ENCODE results near the gene CRACR2B.

The CRACR2B gene

GRCh38 chr11:854601-855329 is 27.0 kb downstream of the CRACR2B start:
- DNase-seq (ENCODE audit: low read depth) = no peak

DNA sequence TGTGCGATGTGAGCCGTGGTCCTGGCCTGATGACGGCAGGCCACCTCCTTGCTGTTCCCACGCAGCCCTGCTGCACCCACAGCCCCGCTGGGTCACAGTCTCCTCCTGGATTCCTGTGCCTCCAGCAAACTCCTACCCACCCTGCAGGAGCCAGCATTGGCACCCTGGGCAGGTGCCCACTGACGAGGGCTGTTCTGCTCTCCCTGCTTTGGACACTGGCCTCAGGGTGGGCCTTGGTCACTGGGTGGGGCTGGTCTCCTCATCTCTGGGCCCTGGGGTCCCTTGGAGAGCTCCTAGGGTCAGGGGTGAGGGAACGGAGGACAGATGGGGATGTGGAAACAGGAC is 27.6 kb downstream of the CRACR2B start:
- no peak for DNase-seq (ENCODE audit: low read depth)

- DNase-seq (ENCODE audit: low read depth) = no peak
These were observed 28.1 kb downstream of the CRACR2B start for GRCh38 chr11:855796-856195.

- no peak for DNase-seq (ENCODE audit: low read depth)
These were observed 28.7 kb downstream of the CRACR2B start for GRCh38 chr11:856397-856796.

- DNase-seq (ENCODE audit: low read depth) = no peak
These were observed 30.5 kb downstream of the CRACR2B start for GRCh38 chr11:858053-858761.

GRCh38 chr11:858762-859339 is 31.1 kb downstream of the CRACR2B start:
- DNase-seq (ENCODE audit: low read depth) = no peak

- peak; percentile 54 for DNase-seq (ENCODE audit: low read depth)
These were observed 31.8 kb downstream of the CRACR2B start for GRCh38 chr11:859394-860131.

DNA sequence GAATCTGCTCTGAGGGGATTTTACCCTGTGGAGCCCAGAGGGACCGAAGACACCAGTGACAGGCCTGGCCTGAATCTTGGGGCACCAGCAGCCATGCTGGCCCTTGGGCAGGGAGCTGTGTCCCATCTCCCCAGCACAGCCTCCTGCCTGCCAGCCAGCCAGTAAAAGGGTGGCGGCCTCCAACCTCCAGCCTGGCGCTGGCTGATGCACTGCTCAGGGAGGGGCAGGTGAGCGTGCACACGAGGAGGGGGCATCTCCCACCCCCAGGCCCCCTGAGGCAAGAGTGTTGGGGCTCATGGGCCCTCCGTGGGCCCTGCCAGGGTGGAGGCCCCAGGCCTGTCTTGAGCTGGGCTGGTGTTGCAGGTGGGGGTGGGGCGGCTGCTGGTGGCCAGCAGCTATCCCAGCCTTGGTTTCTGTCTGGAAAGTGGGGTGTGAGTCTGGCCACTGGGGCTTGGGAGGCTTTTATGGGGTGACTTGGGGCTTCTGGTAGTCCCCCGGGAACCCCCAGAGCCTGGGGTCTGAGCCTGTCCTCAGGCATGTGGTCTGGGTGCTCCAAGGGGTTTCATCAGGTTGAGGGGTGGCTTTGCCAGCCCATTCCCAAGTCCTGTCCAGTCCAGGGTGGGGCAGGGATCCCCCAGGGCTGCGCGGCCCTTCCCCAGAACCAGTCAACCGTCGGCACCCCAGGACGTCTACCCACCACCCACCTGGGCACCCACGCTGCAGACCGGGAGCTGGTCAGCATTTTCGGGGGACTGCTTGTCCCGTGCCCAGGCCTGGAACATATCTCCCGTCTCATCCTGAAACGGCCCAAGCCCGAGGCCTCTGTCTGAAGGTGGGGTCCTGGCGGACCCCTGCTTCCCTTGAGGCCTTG is 32.8 kb downstream of the CRACR2B start:
- no peak for DNase-seq (ENCODE audit: low read depth)

DNA sequence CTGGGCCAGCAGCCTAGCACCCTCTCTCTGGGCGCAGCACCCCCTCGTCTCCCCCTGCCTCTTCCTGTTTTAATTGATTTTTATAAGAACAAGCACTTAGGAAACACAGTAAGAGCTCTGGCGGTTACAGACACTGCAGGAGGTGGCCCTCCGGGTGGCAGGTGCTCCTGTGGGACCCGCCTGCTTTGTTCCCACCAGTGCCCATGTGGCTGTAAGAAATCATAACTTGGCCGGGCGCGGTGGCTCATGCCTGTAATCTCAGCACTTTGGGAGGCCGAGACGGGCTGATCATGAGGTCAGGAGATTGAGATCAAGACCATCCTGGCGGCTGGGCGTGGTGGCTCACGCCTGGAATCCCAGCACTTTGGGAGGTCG is 33.4 kb downstream of the CRACR2B start:
- DNase-seq (ENCODE audit: low read depth) = no peak

GRCh38 chr11:862081-862661 is 34.5 kb downstream of the CRACR2B start:
- DNase-seq (ENCODE audit: low read depth) = no peak

DNA sequence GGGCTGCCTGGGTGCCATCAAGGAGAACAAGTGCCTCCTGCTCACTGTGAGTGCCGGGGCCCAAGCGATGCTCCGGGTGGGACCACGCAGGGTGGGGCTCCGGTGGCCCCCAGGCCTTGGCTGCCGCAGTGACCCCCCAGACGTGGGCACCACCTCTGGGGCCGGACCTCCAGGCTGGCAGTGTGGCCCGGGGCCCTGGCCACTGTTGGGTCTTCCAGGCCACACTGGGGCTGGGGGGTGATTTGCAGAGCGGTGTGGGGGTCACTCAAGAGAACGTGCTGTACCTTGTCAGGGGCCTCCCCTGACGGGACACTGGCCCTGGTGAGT is 34.9 kb downstream of the CRACR2B start:
- DNase-seq (ENCODE audit: low read depth) = no peak

GRCh38 chr11:863023-863909 is 35.5 kb downstream of the CRACR2B start:
- DNase-seq (ENCODE audit: low read depth) = no peak

DNA sequence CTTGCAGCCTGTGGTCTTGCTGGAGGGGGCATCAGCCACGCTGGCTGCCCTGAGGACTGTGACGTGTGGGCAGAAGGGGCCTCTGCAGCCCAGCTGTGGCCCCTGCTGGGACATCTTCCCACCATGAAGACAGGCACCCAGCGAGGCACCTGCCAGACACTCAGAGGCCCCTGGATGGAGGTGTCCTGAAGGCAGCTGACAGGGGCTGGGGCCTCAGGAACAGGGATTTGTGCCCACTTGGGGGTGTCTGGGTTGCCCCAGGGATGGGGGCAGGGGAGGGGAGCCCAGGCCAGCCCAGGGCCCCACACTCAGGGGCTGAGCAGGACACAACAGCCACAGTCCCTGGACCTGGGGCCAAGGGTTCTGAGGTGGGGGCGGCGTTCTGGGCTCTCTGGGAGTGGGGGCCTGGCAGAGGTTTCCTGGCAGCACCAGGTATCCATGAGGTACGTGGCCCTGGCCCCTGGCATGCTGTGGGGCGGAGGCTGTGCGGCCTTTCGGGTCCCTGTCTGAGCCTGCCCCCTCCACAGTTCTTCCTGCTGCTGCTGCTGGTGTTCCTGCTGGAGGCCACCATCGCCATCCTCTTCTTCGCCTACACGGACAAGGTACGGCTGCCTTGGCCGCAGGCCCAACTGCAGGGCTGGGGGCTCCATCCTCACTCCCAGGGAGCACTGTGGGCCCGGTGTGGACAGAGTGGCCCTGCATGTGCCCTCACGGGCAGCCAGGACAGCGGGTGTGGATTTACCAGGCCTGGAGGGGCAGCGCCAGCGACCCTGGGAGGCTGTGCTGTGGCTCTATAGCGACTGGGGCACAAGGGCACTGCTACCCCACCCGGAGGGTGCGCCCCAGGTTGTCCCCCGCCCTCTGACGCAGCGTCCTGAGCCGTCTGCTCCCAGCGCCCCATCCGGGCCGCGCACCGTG is 36.5 kb downstream of the CRACR2B start:
- no peak for DNase-seq (ENCODE audit: low read depth)

DNA sequence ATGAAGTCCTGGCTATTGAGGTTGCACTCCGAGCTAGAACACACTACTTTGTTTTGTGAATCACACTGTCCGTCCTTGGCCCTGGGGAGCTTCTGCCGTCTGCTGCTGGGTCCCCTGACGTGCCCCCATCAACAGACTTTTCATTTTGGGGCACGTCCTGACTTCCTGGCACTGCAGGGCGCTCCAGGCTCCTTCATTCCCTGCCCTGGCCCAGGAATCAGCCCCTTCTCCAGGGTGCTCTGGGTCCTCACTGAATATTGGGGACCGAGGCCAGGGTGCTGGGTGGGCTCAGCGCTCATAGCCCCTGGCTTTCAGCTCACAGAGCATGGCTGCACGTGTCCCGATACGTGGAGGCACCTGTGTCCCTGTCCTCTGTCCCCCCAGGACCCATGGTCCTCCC is 37.2 kb downstream of the CRACR2B start:
- no peak for DNase-seq (ENCODE audit: low read depth)

DNA sequence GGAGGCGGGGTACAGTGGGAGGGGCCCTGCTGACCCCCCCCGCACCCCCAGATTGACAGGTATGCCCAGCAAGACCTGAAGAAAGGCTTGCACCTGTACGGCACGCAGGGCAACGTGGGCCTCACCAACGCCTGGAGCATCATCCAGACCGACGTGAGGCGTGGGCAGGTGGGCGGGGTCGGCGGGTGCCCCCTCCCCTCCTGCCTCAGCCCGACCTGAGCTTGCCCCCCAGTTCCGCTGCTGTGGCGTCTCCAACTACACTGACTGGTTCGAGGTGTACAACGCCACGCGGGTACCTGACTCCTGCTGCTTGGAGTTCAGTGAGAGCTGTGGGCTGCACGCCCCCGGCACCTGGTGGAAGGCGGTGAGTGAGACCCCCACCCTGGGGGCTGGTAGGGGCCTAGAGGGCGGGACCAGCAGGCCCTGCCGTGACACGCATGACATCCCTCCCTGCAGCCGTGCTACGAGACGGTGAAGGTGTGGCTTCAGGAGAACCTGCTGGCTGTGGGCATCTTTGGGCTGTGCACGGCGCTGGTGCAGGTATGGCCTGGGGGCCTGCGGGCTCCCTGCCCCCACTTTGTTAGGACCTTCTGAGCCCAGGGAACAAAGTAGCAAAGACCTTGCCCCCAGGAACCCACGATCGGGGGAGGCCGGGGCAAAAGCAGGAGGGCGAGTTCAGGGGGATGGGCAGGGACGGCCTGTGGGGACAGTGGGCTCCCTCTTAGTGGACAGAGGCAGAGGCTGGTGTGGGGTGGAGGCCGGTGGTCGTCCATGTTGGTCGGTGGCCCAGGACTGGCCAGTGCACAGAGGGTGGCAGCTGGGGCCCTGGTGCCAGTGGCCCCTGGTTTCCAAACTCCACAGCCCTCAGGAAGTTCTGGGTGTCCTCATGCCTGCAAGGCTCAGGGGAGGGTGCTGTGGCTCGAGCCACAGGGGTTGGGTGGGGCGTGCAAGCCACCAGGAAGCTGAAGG is 38.0 kb downstream of the CRACR2B start:
- DNase-seq (ENCODE audit: low read depth) = no peak

DNA sequence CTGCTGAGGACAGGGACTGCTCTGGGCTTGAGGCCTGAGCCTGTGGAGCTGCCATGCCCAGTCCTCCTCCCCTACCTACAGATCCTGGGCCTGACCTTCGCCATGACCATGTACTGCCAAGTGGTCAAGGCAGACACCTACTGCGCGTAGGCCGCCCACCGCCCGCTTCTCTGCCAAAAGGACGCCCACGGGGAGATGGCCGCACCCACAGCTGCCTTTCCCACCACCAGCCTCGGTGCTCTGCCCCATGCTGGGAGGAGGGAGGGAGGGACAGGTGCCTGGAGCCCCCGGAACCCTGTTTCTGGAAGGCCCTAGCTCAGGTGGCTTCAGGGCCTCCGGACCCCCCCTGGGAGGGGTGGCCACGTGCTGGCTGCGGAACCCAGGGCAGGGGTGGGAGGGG is 38.8 kb downstream of the CRACR2B start:
- no peak for DNase-seq (ENCODE audit: low read depth)

DNA sequence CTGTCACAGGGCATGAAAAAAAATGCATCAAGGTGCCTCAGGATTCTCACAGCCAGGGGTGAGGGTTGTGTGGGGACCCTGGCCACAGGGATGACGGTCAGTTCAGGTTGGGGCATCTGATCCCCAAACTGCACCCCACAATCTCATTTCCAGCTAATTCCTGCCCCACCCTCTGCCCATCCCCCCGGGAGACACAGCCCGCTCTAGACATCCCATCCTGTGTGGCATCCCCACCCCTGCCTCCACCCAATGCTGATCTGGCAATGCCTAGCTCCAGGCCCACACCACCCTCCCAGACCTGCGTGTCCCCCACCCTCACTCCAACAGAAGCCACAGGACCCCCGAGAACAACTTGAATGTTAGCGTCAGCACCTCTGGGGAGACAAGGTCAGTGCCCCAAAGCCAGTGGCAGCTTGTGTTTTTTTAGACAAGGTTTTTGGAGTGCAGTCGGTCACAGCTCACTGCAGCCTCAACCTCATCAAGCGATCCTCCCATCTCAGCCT is 40.2 kb downstream of the CRACR2B start:
- no peak for DNase-seq (ENCODE audit: low read depth)

DNA sequence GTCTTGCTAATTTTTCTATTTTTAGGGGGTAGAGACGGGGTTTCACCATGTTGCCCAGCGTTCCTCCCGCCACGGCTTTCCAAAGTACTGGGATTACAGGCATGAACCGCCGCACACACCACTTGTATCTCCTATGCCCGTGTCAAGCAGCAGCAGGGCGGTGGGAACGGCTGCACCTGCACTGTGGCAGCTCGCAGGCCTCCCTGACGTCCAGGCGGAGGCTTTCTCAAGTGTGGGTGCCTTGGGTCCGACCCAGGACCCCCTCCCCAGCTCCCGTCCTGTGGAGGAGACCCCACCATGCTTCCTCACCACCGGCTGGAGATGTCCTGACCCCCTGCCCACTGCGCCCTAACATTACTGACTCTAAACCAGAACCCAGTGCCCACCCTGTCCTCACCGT is 40.7 kb downstream of the CRACR2B start:
- no peak for DNase-seq (ENCODE audit: low read depth)

All from ELR (cell line).